AG04450 (cell line): ENCODE data around the gene VKORC1. TPM values are rescaled to one million over a fixed set of nuclear protein-coding genes. Genes with fewer than 3 reads are reported as not detected.

Experiments
- CTCF ChIA-PET: fragments of 300-600, 350-600 bp; formaldehyde crosslinking; extraction: SDS; loops from one replicate; lab custom pipeline; 2022; ENCODE audit warnings: antibody characterized with exemption, inconsistent platforms; lab: Charles Lee
- POLR2A ChIA-PET: fragments of 350-600 bp; formaldehyde crosslinking; extraction: SDS; loops from one replicate; lab custom pipeline; 2021; ENCODE audit warnings: antibody characterized with exemption, inconsistent platforms; lab: Yijun Ruan, JAX
- DNase-seq: peaks from one replicate; pipeline ENCODE4 v3.0.0-alpha.2; 2011; ENCODE audit warnings: low read depth, low spot score
- H3K27ac ChIP-seq: one replicate; pipeline ENCODE4 v1.5.1; 2012; ENCODE audit warnings: low read depth, low read length, control low read depth
- H3K27me3 ChIP-seq: one replicate; pipeline ENCODE4 v1.6.0; 2012; ENCODE audit warnings: low read length; ENCODE audit not compliant: control insufficient read depth, insufficient read depth
- H3K4me3 ChIP-seq: 2 replicates; pipeline ENCODE4 v1.5.1; 2011; ENCODE audit warnings: mild to moderate bottlenecking, low read depth, low read length, control low read depth
- H3K9me3 ChIP-seq: 2 replicates; pipeline ENCODE4 v1.5.1; 2012; ENCODE audit warnings: low read length; ENCODE audit not compliant: control insufficient read depth, insufficient read depth
- CTCF ChIP-seq: IDR thresholded peaks from 2 replicates; pipeline ENCODE4 v1.5.1; 2011; ENCODE audit warnings: low read depth, low read length, control low read depth, inconsistent platforms
- polyA plus RNA-seq: library from polyadenylated mRNA; depleted of rRNA; stranded (reverse); fragments of >200 nt; gene quantifications from 2 replicates; pipeline ENCODE4 v1.2.3, GENCODE V29; 2011

The VKORC1 gene
- polyA plus RNA-seq, 1 experiment: 210 TPM

DNA sequence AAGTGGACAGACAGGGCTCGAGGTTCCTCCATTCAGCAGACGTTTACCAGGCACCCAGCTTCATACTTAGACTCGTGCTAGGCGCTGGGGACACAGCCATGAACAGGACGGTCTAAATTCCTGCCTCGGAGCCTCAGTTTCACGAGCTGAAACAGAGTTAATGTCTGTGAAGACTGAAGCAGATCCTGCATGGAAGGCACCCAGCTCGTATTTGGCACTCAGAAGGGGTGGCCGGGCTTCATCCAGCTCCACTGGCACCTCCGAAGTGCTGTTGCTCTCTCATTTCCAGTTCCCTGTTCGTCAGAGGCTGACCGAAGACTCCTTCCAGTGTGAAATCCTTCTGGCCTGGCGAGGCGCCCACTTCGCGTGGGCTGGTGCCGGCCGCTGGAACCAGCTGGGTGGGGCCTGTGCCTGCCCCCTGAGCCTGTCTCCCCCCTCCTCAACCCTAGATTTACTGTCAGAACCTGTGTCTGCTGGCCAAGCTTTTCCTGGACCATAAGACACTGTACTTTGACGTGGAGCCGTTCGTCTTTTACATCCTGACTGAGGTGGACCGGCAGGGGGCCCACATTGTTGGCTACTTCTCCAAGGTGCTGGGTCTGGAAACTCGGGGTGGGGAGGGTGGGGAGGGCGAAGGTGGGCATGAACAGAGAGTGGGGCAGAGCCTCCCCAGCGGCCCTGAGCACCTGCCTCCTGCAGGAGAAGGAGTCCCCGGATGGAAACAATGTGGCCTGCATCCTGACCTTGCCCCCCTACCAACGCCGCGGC, 35.2 kb upstream of the VKORC1 start:
- ChIA-PET POLR2A (interaction anchor here (0.7 kb wide), 1 partner anchor 13 kb away, joined by 3 read pairs; no protein-coding TSS in a partner anchor), CTCF (interaction anchor here (1.3 kb wide), 1 partner anchor 13 kb away, joined by 4 read pairs; no protein-coding TSS in a partner anchor)
- no peak for DNase-seq
- Histone ChIP-seq H3K27ac (no peak overlapping the region), H3K4me3 (no peak overlapping the region), H3K27me3 (peaks cover under 1% of the 10 kb centered on the region), H3K9me3 (no peaks in the 10 kb centered on the region)
- TF ChIP-seq CTCF: no peak

DNA sequence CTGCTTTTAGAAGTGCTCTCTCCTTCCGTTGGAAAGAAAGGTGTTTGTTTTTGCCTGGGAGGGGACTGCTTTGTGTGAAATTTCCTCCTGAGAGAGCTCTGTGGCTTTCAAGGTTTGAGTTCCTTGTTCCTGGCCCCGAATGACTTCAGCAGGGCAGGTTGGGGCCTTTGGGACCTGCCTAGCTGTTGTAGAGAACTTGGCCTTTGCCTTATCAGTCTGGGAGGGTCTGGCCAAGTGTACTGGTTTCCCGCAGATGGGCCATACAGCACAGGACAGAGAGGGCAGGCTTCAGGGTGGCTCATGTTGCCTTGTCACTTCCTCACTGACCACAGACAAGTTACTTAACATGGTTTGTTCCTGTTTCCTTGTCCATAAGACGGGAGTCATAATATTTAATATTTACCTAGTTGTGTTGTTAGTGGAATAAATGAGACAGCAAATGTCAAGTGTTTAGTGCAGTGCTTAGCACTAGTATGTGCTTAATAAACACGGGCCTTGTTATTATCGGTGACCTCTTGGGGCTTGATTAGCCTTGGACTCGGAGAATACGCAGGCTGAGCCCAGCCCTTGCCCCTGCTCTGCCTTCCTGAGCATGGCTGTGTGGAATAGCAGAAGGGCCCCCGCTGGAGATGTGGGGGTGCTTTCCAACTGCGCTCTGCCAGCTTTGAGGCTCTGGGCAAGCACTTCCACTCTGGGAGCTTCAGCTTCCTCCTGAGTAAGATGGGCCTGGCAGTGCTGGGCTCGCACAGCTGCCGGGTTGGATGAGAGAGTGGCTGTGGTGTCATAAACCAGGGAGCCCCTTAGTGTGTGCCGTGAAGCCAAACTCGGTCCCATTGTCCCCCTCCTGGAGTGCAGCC, 34.3 kb upstream of the VKORC1 start:
- Histone ChIP-seq H3K9me3 (no peaks in the 10 kb centered on the region), H3K4me3 (no peak overlapping the region), H3K27ac (no peak overlapping the region), H3K27me3 (no peaks in the 10 kb centered on the region)
- CTCF ChIA-PET: no interaction called here
- TF ChIP-seq CTCF: no peak
- no peak for DNase-seq
- POLR2A ChIA-PET: interaction anchor here (0.7 kb wide), 1 partner anchor 14 kb away, joined by 3 read pairs; no protein-coding TSS in a partner anchor

DNA sequence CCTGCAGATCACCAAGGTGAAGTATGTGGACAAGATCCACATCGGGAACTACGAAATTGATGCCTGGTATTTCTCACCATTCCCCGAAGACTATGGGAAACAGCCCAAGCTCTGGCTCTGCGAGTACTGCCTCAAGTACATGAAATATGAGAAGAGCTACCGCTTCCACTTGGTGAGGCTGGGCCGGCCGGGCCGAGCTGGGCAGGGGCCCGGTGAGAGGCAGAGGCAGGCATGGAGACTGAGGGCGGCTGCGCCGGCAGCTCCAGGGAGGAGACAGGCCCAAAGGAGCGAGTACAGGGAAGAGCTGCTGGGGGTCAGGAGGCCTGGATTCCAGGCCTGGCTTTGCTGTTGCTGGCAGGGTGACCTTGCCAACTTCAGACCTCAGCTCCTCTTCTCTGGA, 32.6 kb upstream of the VKORC1 start:
- Histone ChIP-seq H3K9me3 (no peaks in the 10 kb centered on the region), H3K27me3 (no peaks in the 10 kb centered on the region), H3K27ac (no peak overlapping the region), H3K4me3 (no peak overlapping the region)
- no peak for TF ChIP-seq CTCF
- no peak for DNase-seq
- CTCF ChIA-PET: interaction anchor here (1.7 kb wide), 1 partner anchor 15 kb away, joined by 13 read pairs; no protein-coding TSS in a partner anchor
- POLR2A ChIA-PET: no interaction called here

GRCh38 chr16:31125844-31126243, 31.2 kb upstream of the VKORC1 start:
- Histone ChIP-seq H3K9me3 (no peaks in the 10 kb centered on the region), H3K27ac (no peak overlapping the region), H3K27me3 (no peaks in the 10 kb centered on the region), H3K4me3 (no peak overlapping the region)
- no peak for TF ChIP-seq CTCF
- ChIA-PET CTCF (interaction anchor here (1.6 kb wide), 1 partner anchor 16 kb away, joined by 5 read pairs; no protein-coding TSS in a partner anchor), POLR2A (interaction anchor here (0.6 kb wide), 1 partner anchor 52 kb away, joined by 5 read pairs; no protein-coding TSS in a partner anchor)
- no peak for DNase-seq
